Breast epithelium (tissue), 4 donors: Measurements from ENCODE around the gene FGF2. TPM values are rescaled to one million over a fixed set of nuclear protein-coding genes. Genes with fewer than 3 reads are reported as not detected.

Source experiments
- DNase-seq, 2 donors: peaks; one replicate each; pipeline ENCODE4 v3.0.0-alpha.2; 2019; ENCODE audit warnings: low spot score in 2 of 2
- H3K27ac ChIP-seq, 2 donors: fragments of 200-600 bp; sonication (generic) in 1 of 2; one replicate each; pipeline ENCODE4 v1.5.1; 2016 to 2019; ENCODE audit warnings: mild to moderate bottlenecking in 1 of 2
- H3K27me3 ChIP-seq, 2 donors: fragments of 200-600 bp; sonication (generic) in 1 of 2; one replicate each; pipeline versions ENCODE4 v1.5.1 to v1.6.0; 2017 to 2019; ENCODE audit warnings: control low read depth in 1 of 2, mild to moderate bottlenecking in 1 of 2
- H3K36me3 ChIP-seq: fragments of 200-600 bp; one replicate; pipeline ENCODE4 v1.5.1; 2019
- H3K4me1 ChIP-seq, 2 donors: fragments of 200-600 bp; sonication (generic); one replicate each; pipeline ENCODE4 v1.5.1; 2016 to 2019; ENCODE audit warnings: control low read depth in 1 of 2
- H3K4me3 ChIP-seq, 3 donors: fragments of 200-600 bp; sonication (generic); 1 replicate in 2 of 3; 2 replicates in 1 of 3; pipeline ENCODE4 v1.5.1; 2016 to 2019; ENCODE audit warnings: mild to moderate bottlenecking in 3 of 3, moderate library complexity in 2 of 3
- H3K9me3 ChIP-seq, 2 donors: fragments of 200-600 bp; sonication (generic) in 1 of 2; one replicate each; pipeline ENCODE4 v1.5.1; 2016 to 2019; ENCODE audit warnings: control low read depth in 1 of 2
- CTCF ChIP-seq, 3 donors: fragments of 450-650 bp; IDR thresholded peaks; one replicate each; pipeline ENCODE4 v1.5.1; 2016 to 2017; ENCODE audit warnings: antibody characterized with exemption in 3 of 3, mild to moderate bottlenecking in 3 of 3, moderate library complexity in 3 of 3
- POLR2A ChIP-seq: fragments of 450-650 bp; IDR thresholded peaks from one replicate; pipeline ENCODE4 v1.6.1; 2016; ENCODE audit warnings: antibody characterized with exemption, mild to moderate bottlenecking, moderate library complexity
- POLR2AphosphoS5 ChIP-seq, 3 donors: sonication (generic); formaldehyde crosslinking; IDR thresholded peaks; one replicate each; pipeline ENCODE4 v1.6.1; 2017; ENCODE audit warnings: antibody characterized with exemption in 3 of 3
- intact Hi-C: fragments of 100-400 bp; cut with DNase I; formaldehyde crosslinking; loops from one replicate; pipeline ENCODE4 v1.15.1; 2023; ENCODE audit warnings: low total_unique reads
- total RNA-seq, 3 donors: library from RNA; depleted of rRNA; stranded (reverse); fragments of >200 nt; gene quantifications; one replicate each; pipeline ENCODE4 v1.1.0, GENCODE V29; 2016

The FGF2 gene
- total RNA-seq, 3 donors from 2014 or later: 21.6 to 53.6 (median 33.0) TPM

GRCh38 chr4:122906859-122907305, 80.3 kb downstream of the FGF2 start:
- intact Hi-C loops: no loop called here
- DNase-seq: no peak
- Histone ChIP-seq H3K27ac (no peak overlapping the region), H3K27me3 (no peaks in the 10 kb centered on the region), H3K4me1 (no peaks in the 10 kb centered on the region), H3K36me3 (no peaks in the 10 kb centered on the region), H3K4me3 (no peak overlapping the region), H3K9me3 (no peaks in the 10 kb centered on the region)
- TF ChIP-seq POLR2AphosphoS5 (IDR thresholded peaks at IDR 0.05) (no peak), CTCF (IDR thresholded peaks at IDR 0.05) (no peak), POLR2A (no peak)

GRCh38 chr4:122908223-122908622, 81.6 kb downstream of the FGF2 start:
- no peaks in the 10 kb centered on the region for H3K4me1 ChIP-seq
- H3K27ac ChIP-seq: no peak overlapping the region
- H3K9me3 ChIP-seq: no peaks in the 10 kb centered on the region
- TF ChIP-seq POLR2A: no peak
- no peak for TF ChIP-seq CTCF (IDR thresholded peaks at IDR 0.05)
- TF ChIP-seq POLR2AphosphoS5 (IDR thresholded peaks at IDR 0.05): no peak
- no peak for DNase-seq
- intact Hi-C loops: no loop called here
- H3K27me3 ChIP-seq: no peaks in the 10 kb centered on the region
- no peak overlapping the region for H3K4me3 ChIP-seq
- no peaks in the 10 kb centered on the region for H3K36me3 ChIP-seq

GRCh38 chr4:122909683-122910082, 83.1 kb downstream of the FGF2 start:
- Histone ChIP-seq H3K9me3 (no peaks in the 10 kb centered on the region), H3K4me3 (no peak overlapping the region), H3K27me3 (no peaks in the 10 kb centered on the region), H3K27ac (no peak overlapping the region), H3K4me1 (no peaks in the 10 kb centered on the region), H3K36me3 (no peaks in the 10 kb centered on the region)
- DNase-seq: no peak
- TF ChIP-seq CTCF (IDR thresholded peaks at IDR 0.05) (no peak), POLR2AphosphoS5 (IDR thresholded peaks at IDR 0.05) (no peak), POLR2A (no peak)
- intact Hi-C loops: no loop called here

- no peak for DNase-seq
- Histone ChIP-seq H3K4me3 (no peak overlapping the region), H3K27me3 (no peaks in the 10 kb centered on the region), H3K4me1 (no peaks in the 10 kb centered on the region), H3K27ac (no peak overlapping the region), H3K36me3 (no peaks in the 10 kb centered on the region), H3K9me3 (no peaks in the 10 kb centered on the region)
- intact Hi-C loops: no loop called here
- no peak for TF ChIP-seq POLR2A
- TF ChIP-seq CTCF (IDR thresholded peaks at IDR 0.05): no peak
- TF ChIP-seq POLR2AphosphoS5 (IDR thresholded peaks at IDR 0.05): no peak
Observed at GRCh38 chr4:122911588-122911987, 85.0 kb downstream of the FGF2 start.

GRCh38 chr4:122912810-122913575, 86.4 kb downstream of the FGF2 start:
- Histone ChIP-seq H3K27me3 (no peaks in the 10 kb centered on the region), H3K4me1 (no peaks in the 10 kb centered on the region), H3K9me3 (no peaks in the 10 kb centered on the region), H3K4me3 (no peak overlapping the region), H3K36me3 (no peaks in the 10 kb centered on the region), H3K27ac (no peak overlapping the region)
- TF ChIP-seq CTCF (IDR thresholded peaks at IDR 0.05): no peak
- TF ChIP-seq POLR2AphosphoS5 (IDR thresholded peaks at IDR 0.05): no peak
- TF ChIP-seq POLR2A: no peak
- DNase-seq: no peak
- intact Hi-C loops: no loop called here
